ENCODE data around the gene BPIFA1. TPM values are rescaled to one million over a fixed set of nuclear protein-coding genes. Genes with fewer than 3 reads are reported as not detected.

BPIFA1 gene
- total and polyA plus RNA-seq, 4 donors, result 0.48 to 153 (median 36.4) TPM

- no peak overlapping the region for H3K27ac ChIP-seq (ENCODE audit: low read depth in 1 of 2, low read length in 1 of 2)
- no peak for DNase-seq
These were observed 36.5 kb downstream of the BPIFA1 start for GRCh38 chr20:33272155-33272873.

GRCh38 chr20:33273117-33273851, 37.5 kb downstream of the BPIFA1 start:
- Histone ChIP-seq H3K27ac (ENCODE audit: low read depth in 1 of 2, low read length in 1 of 2) (no peak overlapping the region), H3K9ac (ENCODE audit: insufficient read depth in 1 of 2, low read length in 2 of 2) (no peak overlapping the region), H3K9me3 (ENCODE audit: control insufficient read depth in 4 of 4, insufficient read depth in 3 of 4, low read length in 3 of 4) (no peaks in the 10 kb centered on the region), H3K36me3 (ENCODE audit: control insufficient read depth in 4 of 4, insufficient read depth in 4 of 4, low read length in 4 of 4) (no peaks in the 10 kb centered on the region), H3K27me3 (ENCODE audit: control insufficient read depth in 3 of 3, insufficient read depth in 3 of 3, low read length in 2 of 3) (peaks cover 0 to 5% (median 2%) of the 10 kb centered on the region in 3 donors), H3K4me1 (ENCODE audit: control insufficient read depth in 5 of 5, insufficient read depth in 5 of 5, low read length in 5 of 5) (no peaks in the 10 kb centered on the region), H3K4me3 (no peak overlapping the region)
- 64 to 69% methylated on average over 13 of the region's 13 CpGs for WGBS, 2 donors
- TF ChIP-seq CTCF (IDR thresholded peaks at IDR 0.05; ENCODE audit: control extremely low read depth, extremely low read depth), result no peak
- no peak for DNase-seq
- ATAC-seq (ENCODE audit: insufficient read depth, low FRiP score), result no peak

More at GRCh38 chr20:33272155-33272873, 36.5 kb downstream of the BPIFA1 start:
- no peaks in the 10 kb centered on the region for H3K36me3 ChIP-seq (ENCODE audit: control insufficient read depth in 4 of 4, insufficient read depth in 4 of 4, low read length in 4 of 4)
- H3K9ac ChIP-seq (ENCODE audit: insufficient read depth in 1 of 2, low read length in 2 of 2), result no peak overlapping the region
- H3K4me3 ChIP-seq, result no peak overlapping the region
- ATAC-seq (ENCODE audit: insufficient read depth, low FRiP score), result no peak
- peaks cover 0 to 7% (median 2%) of the 10 kb centered on the region in 3 donors for H3K27me3 ChIP-seq (ENCODE audit: control insufficient read depth in 3 of 3, insufficient read depth in 3 of 3, low read length in 2 of 3)
- H3K9me3 ChIP-seq (ENCODE audit: control insufficient read depth in 4 of 4, insufficient read depth in 3 of 4, low read length in 3 of 4), result no peaks in the 10 kb centered on the region
- H3K4me1 ChIP-seq (ENCODE audit: control insufficient read depth in 5 of 5, insufficient read depth in 5 of 5, low read length in 5 of 5), result no peaks in the 10 kb centered on the region
- no peak for TF ChIP-seq CTCF (IDR thresholded peaks at IDR 0.05; ENCODE audit: control extremely low read depth, extremely low read depth)
- WGBS, 2 donors, result 81 to 90% methylated on average over 10 of the region's 10 CpGs

- no peak for DNase-seq
- Histone ChIP-seq H3K4me3 (no peak overlapping the region), H3K27me3 (ENCODE audit: control insufficient read depth in 3 of 3, insufficient read depth in 3 of 3, low read length in 2 of 3) (peaks cover 0 to 5% (median 2%) of the 10 kb centered on the region in 3 donors), H3K4me1 (ENCODE audit: control insufficient read depth in 5 of 5, insufficient read depth in 5 of 5, low read length in 5 of 5) (no peaks in the 10 kb centered on the region), H3K27ac (ENCODE audit: low read depth in 1 of 2, low read length in 1 of 2) (no peak overlapping the region), H3K36me3 (ENCODE audit: control insufficient read depth in 4 of 4, insufficient read depth in 4 of 4, low read length in 4 of 4) (no peaks in the 10 kb centered on the region), H3K9me3 (ENCODE audit: control insufficient read depth in 4 of 4, insufficient read depth in 3 of 4, low read length in 3 of 4) (no peaks in the 10 kb centered on the region), H3K9ac (ENCODE audit: insufficient read depth in 1 of 2, low read length in 2 of 2) (no peak overlapping the region)
- 77 to 80% methylated on average over 8 of the region's 8 CpGs for WGBS, 2 donors
- TF ChIP-seq CTCF (IDR thresholded peaks at IDR 0.05; ENCODE audit: control extremely low read depth, extremely low read depth), result no peak
- no peak for ATAC-seq (ENCODE audit: insufficient read depth, low FRiP score)
These were observed 39.4 kb downstream of the BPIFA1 start for GRCh38 chr20:33275215-33275614.

All from lung (tissue), 12 donors.